K562 (cell line): Measurements from ENCODE around the gene C4A. TPM values are rescaled to one million over a fixed set of nuclear protein-coding genes. Genes with fewer than 3 reads are reported as not detected.

Source experiments
- DMBX1 ChIP-seq: fragments of 250-450 bp; sonication (Bioruptor Pico); IDR thresholded peaks from 2 replicates; pipeline ENCODE4 v1.8.0; 2022; ENCODE audit warnings: inconsistent platforms, mild to moderate bottlenecking, moderate library complexity, borderline replicate concordance
- ELF2 ChIP-seq: fragments of 250-450 bp; sonication (Bioruptor Pico); IDR thresholded peaks from 2 replicates; pipeline ENCODE4 v1.5.0; 2021; ENCODE audit warnings: mild to moderate bottlenecking
- ETS2 ChIP-seq: IDR thresholded peaks from 2 replicates; pipeline ENCODE4 v1.6.1; 2016; ENCODE audit warnings: borderline replicate concordance, missing genetic modification characterization, mild to moderate bottlenecking, moderate library complexity, missing compliant biosample characterization; ENCODE audit not compliant: poor library complexity, severe bottlenecking
- FOXJ3 ChIP-seq: sonication (generic); formaldehyde crosslinking; IDR thresholded peaks from 2 replicates; pipeline ENCODE4 v1.4.0; 2020; ENCODE audit warnings: mild to moderate bottlenecking, missing genetic modification reagents
- HLTF ChIP-seq: fragments of 450-650 bp; IDR thresholded peaks from 2 replicates; pipeline ENCODE4 v1.6.1; 2016
- HMBOX1 ChIP-seq: sonication (generic); IDR thresholded peaks from 2 replicates; pipeline ENCODE4 v1.6.1; 2016
- HNRNPH1 ChIP-seq: fragments of 200-400 bp; formaldehyde crosslinking; optimal IDR thresholded peaks from 2 replicates; pipeline ENCODE3; 2017; ENCODE audit warnings: low read depth, mild to moderate bottlenecking, low read length, moderate library complexity
- HNRNPUL1 ChIP-seq: fragments of 200-400 bp; formaldehyde crosslinking; IDR thresholded peaks from 2 replicates; pipeline ENCODE4 v1.6.1; 2017; ENCODE audit warnings: low read length
- HOXB6 ChIP-seq: fragments of 250-450 bp; sonication (Bioruptor Pico); IDR thresholded peaks from 2 replicates; pipeline ENCODE4 v1.5.1; 2022; ENCODE audit warnings: mild to moderate bottlenecking, borderline replicate concordance
- KLF13 ChIP-seq: fragments of 450-650 bp; IDR thresholded peaks from 2 replicates; pipeline ENCODE4 v1.6.1; 2016; ENCODE audit warnings: missing genetic modification characterization, low read depth, mild to moderate bottlenecking, missing compliant biosample characterization, moderate library complexity, borderline replicate concordance
- MECOM ChIP-seq: fragments of 250-450 bp; sonication (Bioruptor Pico); IDR thresholded peaks from 2 replicates; pipeline ENCODE4 v1.8.0; 2022; ENCODE audit warnings: inconsistent platforms
- MTA2 ChIP-seq: fragments of 450-650 bp; IDR thresholded peaks from 2 replicates; pipeline ENCODE4 v1.6.1; 2016; ENCODE audit warnings: low read depth
- NCOA4 ChIP-seq: fragments of 450-650 bp; IDR thresholded peaks from 2 replicates; pipeline ENCODE4 v1.6.1; 2018; ENCODE audit warnings: mild to moderate bottlenecking; ENCODE audit not compliant: partially characterized antibody
- NELFE ChIP-seq: IDR thresholded peaks from 2 replicates; pipeline ENCODE4 v1.6.1; 2011; ENCODE audit warnings: mild to moderate bottlenecking; ENCODE audit not compliant: insufficient read depth, insufficient read length
- NKRF ChIP-seq: fragments of 450-650 bp; IDR thresholded peaks from 2 replicates; pipeline ENCODE4 v1.6.1; 2016; ENCODE audit warnings: borderline replicate concordance
- PURB ChIP-seq: sonication (generic); formaldehyde crosslinking; IDR thresholded peaks from 2 replicates; pipeline ENCODE4 v1.9.0; 2021; ENCODE audit warnings: low read depth, mild to moderate bottlenecking, missing genetic modification reagents
- RBM34 ChIP-seq: fragments of 200-400 bp; formaldehyde crosslinking; IDR thresholded peaks from 2 replicates; pipeline ENCODE4 v1.6.1; 2018; ENCODE audit warnings: low read length, borderline replicate concordance; ENCODE audit not compliant: insufficient read depth
- RUNX1 ChIP-seq: sonication (generic); IDR thresholded peaks from 2 replicates; pipeline ENCODE4 v1.6.1; 2016; ENCODE audit warnings: antibody characterized with exemption, low read depth
- SETDB1 ChIP-seq: IDR thresholded peaks from one replicate; pipeline ENCODE4 v1.6.1; 2012; ENCODE audit warnings: low read length, control low read depth, inconsistent platforms
- SMARCB1 ChIP-seq: IDR thresholded peaks from 2 replicates; pipeline ENCODE4 v1.6.1; 2011; ENCODE audit warnings: improper control_type of control experiment, low read depth; ENCODE audit not compliant: insufficient read length
- STAT5A ChIP-seq: IDR thresholded peaks from 2 replicates; pipeline ENCODE4 v1.6.1; 2012; ENCODE audit warnings: low read length, inconsistent platforms, borderline replicate concordance
- TBP ChIP-seq: optimal IDR thresholded peaks from 2 replicates; pipeline ENCODE3; 2011; ENCODE audit warnings: low read depth, low read length, improper control_type of control experiment
- THRAP3 ChIP-seq: fragments of 450-650 bp; IDR thresholded peaks from 2 replicates; pipeline ENCODE4 v1.6.1; 2016; ENCODE audit warnings: mild to moderate bottlenecking, inconsistent platforms, borderline replicate concordance
- ZNF224 ChIP-seq: sonication (generic); formaldehyde crosslinking; IDR thresholded peaks from 2 replicates; pipeline ENCODE4 v1.8.0; 2022; ENCODE audit warnings: mild to moderate bottlenecking, missing genetic modification reagents
- ZNF695 ChIP-seq: fragments of 450-650 bp; formaldehyde crosslinking; IDR thresholded peaks from 2 replicates; pipeline ENCODE4 v1.4.0; 2020; ENCODE audit warnings: mild to moderate bottlenecking, moderate library complexity
- polyA plus RNA-seq, 8 experiments: library from polyadenylated mRNA; depleted of rRNA in 4 of 8; stranded (reverse) in 5 of 8; unstranded in 3 of 8; fragments of >200 nt; fragmentation: Nextera tagmentation in 2 of 8; fragmentation: Illumina TruSeq in 1 of 8; extraction: Ambion mirVana in 2 of 8; extraction: Trizol in 1 of 8; gene quantifications; 2 replicates each; pipeline versions ENCODE4 v1.2.1 to v1.2.3, GENCODE V29; 2011 to 2014; ENCODE audit warnings: inconsistent platforms in 1 of 8, missing spikeins in 1 of 8
- total RNA-seq, 7 experiments: library from RNA; depleted of rRNA in 6 of 7; stranded (reverse); fragments of >200 nt in 6 of 7; fragmentation: Illumina TruSeq in 2 of 7; extraction: Trizol in 2 of 7; gene quantifications; 2 replicates each; pipeline versions ENCODE4 v1.2.1 to v1.2.3, GENCODE V29; 2011 to 2021; ENCODE audit warnings: low replicate concordance in 1 of 7
- TF ChIP-seq, protein P1 (sequence below): sonication (generic); formaldehyde crosslinking; IDR thresholded peaks from 2 replicates; pipeline ENCODE4 v1.8.1; 2023; ENCODE audit warnings: mild to moderate bottlenecking, missing genetic modification reagents, moderate library complexity

The C4A gene
- total and polyA plus RNA-seq, 9 of the 15 experiments (the other 6 are each of a cell fraction or from before 2014, with no cell fraction given): 0.27 to 7.6 (median 5.0) TPM

GRCh38 chr6:31968791-31969711 lies 12.8 kb upstream of the C4A start (continued):
- no peak for TF ChIP-seq RUNX1
- TF ChIP-seq ZNF695: no peak
- no peak for TF ChIP-seq NKRF
- TF ChIP-seq HNRNPUL1: no peak
- TF ChIP-seq NCOA4: no peak
- TF ChIP-seq NELFE: no peak
- TF ChIP-seq PURB (CRISPR knock-in tag): no peak
- TF ChIP-seq MTA2: no peak
- 0 out of 2 replicates have a peak, but pooled peaks have one; percentile 47 for TF ChIP-seq THRAP3
- no peak for TF ChIP-seq HMBOX1
- no peak for TF ChIP-seq TBP
- TF ChIP-seq FOXJ3 (CRISPR knock-in tag): no peak
- no peak for TF ChIP-seq ETS2
- TF ChIP-seq HNRNPH1: no peak
- TF ChIP-seq ZNF224 (CRISPR knock-in tag): no peak
- no peak for TF ChIP-seq HLTF
- no peak for TF ChIP-seq SETDB1
- no peak for TF ChIP-seq ELF2 (CRISPR knock-in tag)
- no peak for TF ChIP-seq KLF13
- TF ChIP-seq STAT5A: no peak
- no peak for TF ChIP-seq RBM34
- TF ChIP-seq, protein P1, sequence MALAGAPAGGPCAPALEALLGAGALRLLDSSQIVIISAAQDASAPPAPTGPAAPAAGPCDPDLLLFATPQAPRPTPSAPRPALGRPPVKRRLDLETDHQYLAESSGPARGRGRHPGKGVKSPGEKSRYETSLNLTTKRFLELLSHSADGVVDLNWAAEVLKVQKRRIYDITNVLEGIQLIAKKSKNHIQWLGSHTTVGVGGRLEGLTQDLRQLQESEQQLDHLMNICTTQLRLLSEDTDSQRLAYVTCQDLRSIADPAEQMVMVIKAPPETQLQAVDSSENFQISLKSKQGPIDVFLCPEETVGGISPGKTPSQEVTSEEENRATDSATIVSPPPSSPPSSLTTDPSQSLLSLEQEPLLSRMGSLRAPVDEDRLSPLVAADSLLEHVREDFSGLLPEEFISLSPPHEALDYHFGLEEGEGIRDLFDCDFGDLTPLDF (CRISPR knock-in tag): no peak
- TF ChIP-seq HOXB6 (CRISPR knock-in tag): no peak
- peak; percentile 65; the same call in 1 of the 2 replicates for TF ChIP-seq DMBX1 (CRISPR knock-in tag)
- no peak for TF ChIP-seq SMARCB1
- TF ChIP-seq MECOM: peak; percentile 30; the same call in 1 of the 2 replicates
